Measurements from ENCODE around the gene SHTN1. TPM values are rescaled to one million over a fixed set of nuclear protein-coding genes. Genes with fewer than 3 reads are reported as not detected.

Gene SHTN1
- total RNA-seq, 1 donor from 2014 or later: 21.1 TPM

- no peak for DNase-seq (ENCODE audit: low spot score)
Measured at GRCh38 chr10:116873134-116873533, 131.9 kb downstream of the SHTN1 start.

DNA sequence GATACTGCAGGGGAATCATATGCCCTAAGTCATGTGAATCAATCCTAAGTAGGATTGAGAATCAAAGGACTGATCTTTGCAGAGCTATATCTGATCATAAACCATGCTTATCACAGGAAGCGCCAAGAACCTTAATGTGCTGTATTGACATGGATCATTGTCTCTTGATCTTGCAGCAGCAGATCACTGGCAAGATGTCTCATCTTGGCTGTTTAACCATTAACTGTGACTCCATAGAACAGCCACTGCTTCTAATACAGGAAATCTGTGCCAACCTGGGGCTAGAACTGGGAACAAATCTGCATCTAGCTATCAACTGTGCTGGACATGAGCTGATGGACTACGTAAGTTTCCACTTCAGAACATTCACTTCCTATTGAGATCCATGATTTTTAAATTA lies 134.0 kb downstream of the SHTN1 start:
- DNase-seq (ENCODE audit: low spot score): no peak

DNA sequence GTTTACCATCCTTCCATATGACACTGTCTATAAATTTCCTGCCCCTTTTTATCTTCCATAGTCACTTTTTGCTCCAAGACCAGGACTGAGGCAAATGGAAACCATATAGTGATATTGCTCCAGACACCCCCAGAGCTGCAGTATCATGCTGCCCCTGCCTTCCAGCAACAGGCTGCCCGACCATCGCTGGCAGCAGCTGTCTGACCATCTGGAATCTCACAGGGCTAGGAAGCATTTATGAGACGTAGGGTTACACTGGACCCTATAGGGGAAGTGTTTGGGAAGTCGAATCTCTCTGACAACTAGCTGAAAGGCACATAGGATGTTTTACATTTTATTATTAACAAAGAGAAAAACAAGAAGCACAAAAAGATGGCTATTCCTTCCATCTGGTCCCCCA lies 136.3 kb downstream of the SHTN1 start:
- no peak for DNase-seq (ENCODE audit: low spot score)

GRCh38 chr10:116868198-116868676 lies 136.8 kb downstream of the SHTN1 start:
- no peak for DNase-seq (ENCODE audit: low spot score)

DNA sequence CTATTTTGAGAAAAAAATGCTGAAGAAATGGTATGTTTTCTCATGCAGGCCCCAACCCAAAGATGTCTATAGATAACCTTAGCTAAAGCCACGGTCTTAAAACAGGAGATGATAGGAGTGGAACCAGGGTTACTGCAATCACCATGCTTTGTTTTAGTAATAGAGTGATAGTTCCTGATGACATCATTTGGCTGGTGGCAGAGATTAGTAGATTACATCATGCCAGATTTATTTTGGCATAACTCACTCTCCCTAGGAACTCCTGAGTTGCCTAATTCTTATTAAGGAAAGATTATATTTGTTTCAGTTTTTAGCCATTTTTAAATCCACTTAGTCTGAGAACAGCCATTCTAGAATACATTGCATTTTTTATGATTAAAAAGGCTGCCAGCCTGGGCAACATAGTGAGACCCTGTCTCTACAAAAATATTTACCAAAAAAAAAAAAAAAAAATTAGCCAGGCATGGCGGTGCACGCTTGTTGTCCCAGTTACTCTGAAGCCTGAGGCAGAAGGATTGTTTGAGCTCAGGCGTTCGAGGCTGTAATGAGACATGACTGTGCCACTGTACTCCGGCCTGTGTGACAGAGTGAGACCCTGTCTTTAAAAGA lies 137.9 kb downstream of the SHTN1 start:
- DNase-seq (ENCODE audit: low spot score): no peak

- DNase-seq (ENCODE audit: low spot score): no peak
Measured at GRCh38 chr10:116866066-116866465, 138.9 kb downstream of the SHTN1 start.

- DNase-seq (ENCODE audit: low spot score): no peak
Measured at GRCh38 chr10:116864436-116864835, 140.6 kb downstream of the SHTN1 start.

DNA sequence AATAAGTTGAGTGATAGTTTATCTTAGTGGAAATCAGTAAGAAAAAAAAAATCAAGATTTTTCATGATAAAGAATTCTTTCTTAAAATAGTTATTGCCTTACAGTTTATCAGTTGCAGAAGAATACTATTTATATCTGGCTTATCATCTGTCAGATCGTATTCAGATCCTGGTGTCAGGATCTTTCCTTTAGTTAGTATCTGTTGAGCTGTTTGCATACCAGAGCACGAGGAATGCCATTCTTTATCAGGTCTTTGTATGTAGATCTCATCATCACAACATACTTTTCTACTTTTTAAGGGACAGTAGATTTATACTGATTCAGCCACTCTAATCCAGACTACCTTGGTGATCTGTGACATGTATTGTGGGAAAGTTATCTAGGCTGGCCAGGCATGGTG lies 143.2 kb downstream of the SHTN1 start:
- DNase-seq (ENCODE audit: low spot score): no peak

DNA sequence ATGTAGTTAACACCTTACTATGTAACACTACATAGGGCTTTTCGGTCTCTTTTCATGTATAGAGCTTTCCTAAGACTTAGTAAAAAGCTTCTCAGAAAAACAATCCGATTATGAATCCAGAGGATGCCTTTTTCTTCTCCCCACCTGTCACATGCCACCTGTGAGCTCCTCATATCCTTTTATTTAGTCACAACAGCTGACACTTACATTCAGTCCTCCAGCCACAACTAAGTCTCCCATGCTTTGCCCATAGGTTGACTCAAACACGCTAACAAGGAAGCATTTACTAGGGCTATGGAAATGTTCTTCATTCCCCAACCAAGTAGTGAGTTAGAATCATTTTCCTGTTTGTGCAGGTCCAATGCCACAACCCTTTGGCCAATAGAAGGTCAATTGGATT lies 147.8 kb downstream of the SHTN1 start:
- DNase-seq (ENCODE audit: low spot score): no peak

DNA sequence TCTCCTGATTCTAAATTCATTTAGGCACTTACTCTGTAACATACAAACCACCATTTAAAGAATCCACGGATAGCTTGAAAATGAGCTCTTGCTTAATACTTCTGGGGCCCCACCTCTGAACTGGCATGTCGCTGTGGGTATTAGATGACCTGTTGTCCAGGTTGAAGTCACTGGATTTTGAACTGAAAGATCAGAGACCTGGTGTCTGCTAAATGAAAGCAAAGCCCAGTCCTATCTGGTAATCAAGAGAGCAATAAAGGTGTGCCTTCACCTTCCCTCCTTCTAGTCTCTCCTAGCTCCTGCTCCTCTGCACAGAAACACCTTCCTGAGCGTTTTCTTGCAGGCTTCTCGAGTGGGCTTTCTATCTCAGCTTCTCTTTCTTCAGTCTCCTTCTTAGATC lies 151.3 kb downstream of the SHTN1 start:
- no peak for DNase-seq (ENCODE audit: low spot score)

- DNase-seq (ENCODE audit: low spot score): no peak
Measured at GRCh38 chr10:116853287-116853686, 151.7 kb downstream of the SHTN1 start.

DNA sequence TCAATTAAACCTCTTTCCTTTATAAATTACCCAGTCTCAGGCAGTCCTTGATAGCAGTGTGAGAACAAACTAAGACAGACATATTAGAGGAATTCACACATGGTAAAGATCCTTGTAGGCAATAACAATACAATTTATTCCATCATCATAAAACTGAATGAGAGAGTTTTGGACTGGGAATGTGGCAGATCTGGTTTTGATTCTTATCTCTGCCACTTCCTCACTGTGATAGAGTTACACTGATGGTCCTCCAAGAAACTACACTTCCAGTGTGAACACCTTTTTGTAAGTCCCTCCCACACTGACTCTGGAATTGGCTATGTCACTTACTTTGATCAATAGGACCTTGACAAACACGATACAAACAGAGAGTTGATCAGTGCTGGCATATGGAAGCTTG lies 152.7 kb downstream of the SHTN1 start:
- DNase-seq (ENCODE audit: low spot score): no peak

DNA sequence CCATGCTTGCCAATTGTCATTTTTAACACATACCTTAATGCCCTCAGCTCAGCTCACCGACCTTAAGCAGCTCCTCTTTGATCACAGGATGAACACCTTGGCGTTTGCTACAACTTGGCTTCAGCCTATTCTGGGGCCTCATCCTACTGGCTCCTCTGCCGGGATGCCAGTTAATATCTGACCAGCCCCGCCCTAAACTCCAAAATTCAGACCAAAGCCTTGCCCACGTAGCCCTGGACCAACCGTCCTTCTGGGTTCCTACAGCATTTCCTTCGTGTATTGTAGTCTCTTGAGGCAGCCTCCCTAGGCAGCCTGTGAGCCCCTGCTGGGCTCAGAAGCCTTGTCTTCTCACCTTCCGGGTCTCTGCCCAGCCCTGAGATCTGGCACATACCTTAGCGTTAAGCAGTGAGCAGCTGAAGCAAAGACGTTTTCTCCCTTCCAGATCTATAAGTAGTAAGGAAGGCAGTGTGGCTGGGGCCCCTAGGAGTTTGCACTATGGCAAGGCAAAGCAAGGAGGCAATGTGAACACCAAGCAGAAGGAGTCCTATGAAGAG lies 154.9 kb downstream of the SHTN1 start:
- no peak for DNase-seq (ENCODE audit: low spot score)

DNA sequence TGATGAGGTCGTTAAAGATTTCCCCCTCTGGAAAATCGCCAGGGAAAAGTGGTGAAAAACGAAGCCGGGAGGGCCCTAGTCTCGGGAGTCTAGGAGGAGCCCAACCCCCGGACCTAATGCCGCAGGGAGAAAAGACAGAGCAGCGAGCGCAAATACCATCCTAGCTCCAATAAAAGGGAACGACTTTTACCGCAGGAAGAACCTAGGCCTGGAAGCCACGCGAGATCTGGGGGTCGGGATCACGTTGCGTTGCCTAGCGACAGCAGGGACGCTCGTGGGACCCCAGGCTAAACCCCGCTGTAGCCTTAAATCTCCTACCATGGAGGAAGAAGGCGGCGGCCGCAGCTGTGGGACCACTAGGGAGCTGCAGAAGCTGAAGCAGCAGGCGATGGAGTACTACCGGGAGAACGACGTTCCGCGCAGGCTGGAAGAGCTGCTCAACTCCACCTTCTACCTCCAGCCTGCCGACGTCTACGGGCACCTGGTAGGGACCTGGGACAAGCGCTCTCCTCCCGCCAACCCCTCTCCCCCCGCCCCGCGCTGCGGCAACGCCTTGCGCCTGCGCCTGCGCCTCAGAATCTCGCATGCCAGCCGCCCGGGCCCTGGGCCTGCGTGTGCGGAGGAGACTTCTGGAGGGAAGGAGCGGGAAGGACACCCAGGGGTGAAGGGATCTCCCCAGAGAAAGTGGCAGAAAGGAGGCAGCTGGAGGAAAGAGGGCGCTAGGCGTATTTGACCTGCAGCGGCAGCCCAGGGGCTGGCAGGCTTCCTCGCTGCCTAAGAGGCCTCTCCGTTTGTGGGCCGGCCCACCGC lies 155.5 kb downstream of the SHTN1 start, which contains the start of gene ENO4:
Gene ENO4, plus strand, starts transcription at position 252 of the 810 bp plus-strand sequence. Its CDS starts 68 bp downstream, at position 320.
- DNase-seq (ENCODE audit: low spot score): no peak

- no peak for DNase-seq (ENCODE audit: low spot score)
Measured at GRCh38 chr10:116848944-116849247, 156.1 kb downstream of the SHTN1 start.

- no peak for DNase-seq (ENCODE audit: low spot score)
Measured at GRCh38 chr10:116848032-116848943, 156.7 kb downstream of the SHTN1 start.

DNA sequence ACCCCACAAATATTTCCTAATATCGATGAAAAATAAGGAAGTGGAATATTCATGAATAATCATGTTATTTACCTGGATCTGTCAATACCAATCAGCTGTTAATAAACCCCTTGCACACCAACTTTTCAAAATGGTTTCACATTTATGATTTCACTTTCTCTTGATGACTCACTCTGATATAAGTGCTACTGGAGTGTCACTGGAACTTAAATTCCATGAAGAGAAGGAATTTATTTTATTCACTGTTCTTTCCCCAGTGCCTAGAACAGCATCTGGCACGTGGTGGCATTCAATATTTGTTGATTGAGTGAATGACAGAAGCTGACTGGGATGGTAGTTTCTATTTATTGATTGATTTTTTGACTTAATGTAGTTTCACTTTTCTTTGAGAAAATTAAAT lies 159.2 kb downstream of the SHTN1 start:
- DNase-seq (ENCODE audit: low spot score): no peak

- no peak for DNase-seq (ENCODE audit: low spot score)
Measured at GRCh38 chr10:116840389-116841075, 164.5 kb downstream of the SHTN1 start.

GRCh38 chr10:116838143-116838725 lies 166.8 kb downstream of the SHTN1 start:
- DNase-seq (ENCODE audit: low spot score): no peak

DNA sequence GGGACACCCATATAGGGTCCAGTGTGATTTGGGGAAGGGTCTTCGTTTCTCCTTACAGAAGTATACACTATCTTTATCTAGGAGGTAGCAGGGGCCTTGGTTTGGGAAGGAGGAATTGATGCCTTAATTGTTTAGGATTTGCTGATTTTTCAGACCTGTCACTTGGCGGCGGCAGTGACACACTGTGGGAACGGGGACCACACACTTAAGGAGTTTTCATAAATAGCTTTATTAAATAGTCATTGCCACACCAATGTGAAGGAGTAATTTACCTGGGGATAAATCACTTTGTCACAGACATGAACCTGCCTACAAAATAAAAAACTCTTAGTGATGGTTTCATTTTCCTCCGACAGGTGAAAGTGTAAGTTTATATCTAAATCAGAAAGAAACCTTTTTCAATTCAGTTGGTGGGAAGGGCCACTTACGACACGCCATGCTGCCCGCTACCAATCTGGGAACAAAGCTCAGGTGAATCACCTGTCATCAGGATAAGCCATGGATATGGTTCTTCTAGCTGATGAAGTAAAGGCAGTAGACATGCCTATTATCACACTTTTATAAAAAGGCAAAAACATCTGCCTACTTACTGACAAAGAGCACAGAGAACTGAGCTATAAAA lies 168.0 kb downstream of the SHTN1 start:
- no peak for DNase-seq (ENCODE audit: low spot score)
